Hepatocyte (in vitro differentiated cells): ENCODE results near the gene GRK4.

Experiments
- EZH2phosphoT487 ChIP-seq: fragments of 200-600 bp; sonication (generic); IDR thresholded peaks from one replicate; pipeline ENCODE4 v1.6.1; 2018; ENCODE audit warnings: antibody characterized with exemption, mild to moderate bottlenecking, low read depth, moderate library complexity; ENCODE audit not compliant: unreplicated experiment, severe bottlenecking
- TF ChIP-seq, protein P1 (sequence below): fragments of 200-600 bp; sonication (generic); IDR thresholded peaks from 2 replicates; pipeline ENCODE4 v1.5.1; 2016; ENCODE audit warnings: antibody characterized with exemption, mild to moderate bottlenecking; ENCODE audit not compliant: poor library complexity

DNA sequence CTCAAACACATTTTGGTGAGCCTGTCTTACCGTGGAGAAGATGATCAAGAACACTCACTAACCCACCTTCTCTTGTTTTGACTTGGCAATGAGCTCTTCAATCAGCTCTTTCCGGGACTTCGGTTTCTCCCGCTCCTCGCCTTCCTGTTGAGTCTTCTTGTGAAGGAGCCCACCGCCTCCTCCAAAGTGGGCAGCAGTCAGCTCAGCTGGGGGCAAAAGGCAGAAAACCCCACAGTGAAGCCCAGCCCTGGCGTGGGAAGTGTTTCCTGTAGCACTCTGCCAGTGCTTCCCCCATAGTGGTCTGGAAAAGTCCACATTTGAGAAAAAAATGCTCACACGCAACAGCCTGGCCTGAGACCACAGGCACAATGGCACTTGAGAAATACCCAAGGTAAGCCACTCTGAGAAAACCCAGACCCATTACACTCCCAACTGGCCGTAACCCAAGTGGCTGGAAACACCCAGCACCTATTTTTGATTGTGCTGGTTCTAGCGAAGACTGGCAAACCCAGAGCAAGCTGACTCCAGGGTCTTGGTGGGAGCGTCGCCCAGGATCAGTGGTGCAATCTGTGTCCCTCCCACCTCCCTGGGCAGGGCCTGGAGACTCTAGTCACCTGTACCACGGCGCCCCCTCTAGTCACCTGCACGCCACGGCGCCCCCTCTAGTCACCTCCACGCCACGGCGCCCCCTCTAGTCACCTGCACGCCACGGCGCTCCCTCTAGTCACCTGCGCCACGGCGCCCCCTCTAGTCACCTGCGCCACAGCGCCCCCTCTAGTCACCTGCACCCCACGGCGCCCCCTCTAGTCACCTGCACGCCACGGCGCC lies 8.8 kb upstream of the GRK4 start:
- TF ChIP-seq, protein P1, sequence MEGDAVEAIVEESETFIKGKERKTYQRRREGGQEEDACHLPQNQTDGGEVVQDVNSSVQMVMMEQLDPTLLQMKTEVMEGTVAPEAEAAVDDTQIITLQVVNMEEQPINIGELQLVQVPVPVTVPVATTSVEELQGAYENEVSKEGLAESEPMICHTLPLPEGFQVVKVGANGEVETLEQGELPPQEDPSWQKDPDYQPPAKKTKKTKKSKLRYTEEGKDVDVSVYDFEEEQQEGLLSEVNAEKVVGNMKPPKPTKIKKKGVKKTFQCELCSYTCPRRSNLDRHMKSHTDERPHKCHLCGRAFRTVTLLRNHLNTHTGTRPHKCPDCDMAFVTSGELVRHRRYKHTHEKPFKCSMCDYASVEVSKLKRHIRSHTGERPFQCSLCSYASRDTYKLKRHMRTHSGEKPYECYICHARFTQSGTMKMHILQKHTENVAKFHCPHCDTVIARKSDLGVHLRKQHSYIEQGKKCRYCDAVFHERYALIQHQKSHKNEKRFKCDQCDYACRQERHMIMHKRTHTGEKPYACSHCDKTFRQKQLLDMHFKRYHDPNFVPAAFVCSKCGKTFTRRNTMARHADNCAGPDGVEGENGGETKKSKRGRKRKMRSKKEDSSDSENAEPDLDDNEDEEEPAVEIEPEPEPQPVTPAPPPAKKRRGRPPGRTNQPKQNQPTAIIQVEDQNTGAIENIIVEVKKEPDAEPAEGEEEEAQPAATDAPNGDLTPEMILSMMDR: peak; percentile 12
- no peak for TF ChIP-seq EZH2phosphoT487
